Nucleus accumbens (tissue), 56 donors: ENCODE data around the gene TBATA.

ENCODE experiments used
- DNase-seq, 56 donors: peaks; one replicate each; lab custom pipeline; 2025; lab: John Stamatoyannopoulos, UW

The TBATA gene

GRCh38 chr10:70748801-70749573 lies 36.2 kb downstream of the TBATA start:
- no peak for DNase-seq

GRCh38 chr10:70748305-70748704 lies 36.9 kb downstream of the TBATA start:
- DNase-seq: no peak

- DNase-seq: no peak
These were observed 37.8 kb downstream of the TBATA start for GRCh38 chr10:70747192-70747965.

- DNase-seq: no peak
These were observed 39.6 kb downstream of the TBATA start for GRCh38 chr10:70745555-70745954.

GRCh38 chr10:70744617-70745143 lies 40.5 kb downstream of the TBATA start:
- no peak for DNase-seq

- DNase-seq: no peak
These were observed 41.3 kb downstream of the TBATA start for GRCh38 chr10:70743879-70744278.

- DNase-seq: no peak
These were observed 41.8 kb downstream of the TBATA start for GRCh38 chr10:70743430-70743788.

- peak in 3 of 56 donors; percentile 6 to 29 (median 7) for DNase-seq
These were observed 42.4 kb downstream of the TBATA start for GRCh38 chr10:70742537-70743429.

GRCh38 chr10:70740406-70741288 lies 44.5 kb downstream of the TBATA start:
- DNase-seq: no peak

- DNase-seq: no peak
These were observed 46.4 kb downstream of the TBATA start for GRCh38 chr10:70738761-70739121.

- no peak for DNase-seq
These were observed 47.0 kb downstream of the TBATA start for GRCh38 chr10:70738006-70738760.

GRCh38 chr10:70737250-70737649 lies 47.9 kb downstream of the TBATA start:
- no peak for DNase-seq

GRCh38 chr10:70736525-70736924 lies 48.7 kb downstream of the TBATA start:
- no peak for DNase-seq

- DNase-seq: no peak
These were observed 50.0 kb downstream of the TBATA start for GRCh38 chr10:70735161-70735560.

GRCh38 chr10:70733051-70733450 lies 52.1 kb downstream of the TBATA start:
- DNase-seq: no peak

GRCh38 chr10:70732569-70732968 lies 52.6 kb downstream of the TBATA start:
- no peak for DNase-seq

GRCh38 chr10:70730955-70731354 lies 54.2 kb downstream of the TBATA start:
- DNase-seq: no peak

GRCh38 chr10:70729763-70730357 lies 55.3 kb downstream of the TBATA start:
- peak in 10 of 56 donors; percentile 3 to 47 (median 10) for DNase-seq

GRCh38 chr10:70728328-70728727 lies 56.8 kb downstream of the TBATA start:
- no peak for DNase-seq
